DMS79 treated with DMSO at 0.1 percent for 48 hours (cell line): Measurements from ENCODE around the gene MAN1A1.

Experiments used
- DNase-seq: peaks from one replicate; lab custom pipeline; 2025; lab: John Stamatoyannopoulos, UW

The MAN1A1 gene

DNA sequence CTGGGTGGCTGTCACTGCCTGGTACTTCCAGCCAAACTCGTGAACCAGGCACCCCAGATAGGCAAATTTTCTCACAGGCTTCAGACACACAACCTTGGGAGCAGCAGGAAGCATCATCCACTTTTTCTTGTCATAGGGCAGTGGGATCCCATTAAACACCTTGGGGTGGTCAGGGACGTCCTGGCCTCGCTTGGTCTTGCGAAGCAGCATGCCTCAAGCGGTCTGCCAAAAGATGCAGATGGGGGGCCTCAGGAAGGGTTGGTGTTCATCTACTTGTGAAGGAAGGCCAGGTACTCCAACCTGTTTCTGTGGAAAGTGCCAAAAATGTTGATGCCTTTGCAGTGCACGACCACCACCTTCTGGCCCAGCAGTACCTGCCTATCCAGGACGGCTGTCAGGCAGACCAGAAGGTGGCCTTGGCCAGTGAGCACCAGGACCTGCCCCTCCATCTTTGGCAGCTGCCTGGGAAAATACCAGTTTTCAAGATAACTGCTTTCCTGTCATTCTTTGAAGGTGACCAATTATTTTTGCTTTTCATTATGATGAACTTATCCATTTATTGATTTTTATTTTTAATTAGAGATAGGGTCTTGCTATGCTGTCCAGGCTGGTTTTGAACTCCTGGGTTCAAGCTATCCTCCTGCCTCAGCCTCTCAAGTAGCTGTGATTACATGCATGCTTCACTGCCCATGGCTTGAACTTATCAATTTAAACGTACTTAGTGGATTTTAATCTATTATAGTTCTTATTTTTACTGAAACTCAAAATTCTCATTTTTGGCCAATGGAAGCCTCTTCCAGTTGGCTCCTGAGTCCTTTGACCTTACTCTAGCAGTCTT, 80.1 kb downstream of the MAN1A1 start:
- no peak for DNase-seq

DNA sequence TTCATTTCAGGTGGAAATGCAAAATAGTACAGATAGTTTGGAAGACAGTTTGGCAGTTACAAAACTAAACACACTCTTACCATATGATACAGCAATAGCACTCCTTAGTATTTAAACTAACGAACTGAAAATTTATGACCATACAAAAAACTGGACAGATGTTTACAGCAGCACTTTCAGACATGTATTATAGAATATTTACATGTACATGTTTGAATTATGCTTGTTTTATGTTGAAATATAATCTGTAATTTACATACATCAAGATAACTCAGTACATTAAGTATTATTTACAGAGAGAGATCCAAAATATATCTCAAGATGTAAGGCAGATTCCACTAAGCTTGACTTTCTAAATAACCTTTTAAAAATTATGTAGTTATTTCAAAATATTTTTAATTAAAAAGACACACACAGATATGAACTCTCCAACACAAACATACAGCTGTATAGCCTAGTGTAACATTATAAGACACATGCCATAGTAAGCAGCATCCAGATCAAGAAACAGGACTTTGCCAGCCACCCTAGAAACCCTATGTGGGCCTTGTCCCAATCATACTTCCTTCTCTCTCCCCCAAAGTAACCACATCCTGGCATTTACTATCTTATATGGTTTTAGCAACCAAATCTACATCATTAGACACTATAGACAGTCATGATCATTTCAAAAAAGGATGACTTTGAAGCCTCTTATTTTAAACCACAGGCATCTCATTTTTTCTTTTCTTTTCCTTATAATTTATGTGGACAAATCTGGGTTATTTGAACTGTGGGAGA, 82.2 kb downstream of the MAN1A1 start:
- DNase-seq = no peak

GRCh38 chr6:119264854-119265397, 84.6 kb downstream of the MAN1A1 start:
- no peak for DNase-seq

- DNase-seq = no peak
Measured at GRCh38 chr6:119262612-119263011, 86.9 kb downstream of the MAN1A1 start.

DNA sequence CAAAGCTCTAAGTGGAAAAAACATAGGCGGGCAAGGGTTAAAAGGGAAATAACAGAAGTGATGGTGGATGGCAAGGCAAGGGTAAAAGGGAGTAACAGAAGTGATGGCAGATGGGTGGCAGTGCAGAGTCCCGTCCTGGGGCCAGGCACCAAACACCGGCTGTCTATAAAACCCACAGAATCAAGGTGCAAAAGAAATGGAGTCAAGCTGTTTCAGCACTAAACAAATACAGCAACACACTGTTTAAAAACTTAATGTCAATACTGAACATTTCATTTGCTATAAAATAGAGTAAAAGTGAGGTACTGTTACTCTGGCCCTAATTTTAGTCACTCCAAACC, 87.6 kb downstream of the MAN1A1 start:
- DNase-seq = no peak

DNA sequence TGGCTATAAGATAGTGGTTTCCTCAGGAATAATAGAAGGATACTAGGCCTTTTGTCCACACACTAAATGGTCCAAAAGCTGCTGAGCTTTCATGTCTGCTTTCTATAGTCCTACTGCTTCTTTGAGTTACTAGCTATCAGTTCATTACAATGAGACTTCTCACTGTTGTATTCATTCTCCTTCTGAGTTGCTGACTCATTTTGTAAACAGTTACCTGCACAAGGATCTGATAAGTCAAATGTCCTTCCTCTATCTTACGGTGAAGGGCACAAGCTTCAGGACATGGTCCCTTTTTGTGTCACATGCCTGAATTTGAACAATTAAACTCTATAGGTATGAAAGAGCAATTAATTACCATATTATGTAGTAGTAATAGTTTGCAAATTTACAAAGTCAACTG, 90.5 kb downstream of the MAN1A1 start:
- DNase-seq = no peak

- no peak for DNase-seq
Measured at GRCh38 chr6:119257726-119258125, 91.8 kb downstream of the MAN1A1 start.

GRCh38 chr6:119256978-119257462, 92.5 kb downstream of the MAN1A1 start:
- no peak for DNase-seq

GRCh38 chr6:119256392-119256791, 93.2 kb downstream of the MAN1A1 start:
- DNase-seq = no peak

GRCh38 chr6:119255492-119255891, 94.1 kb downstream of the MAN1A1 start:
- no peak for DNase-seq

DNA sequence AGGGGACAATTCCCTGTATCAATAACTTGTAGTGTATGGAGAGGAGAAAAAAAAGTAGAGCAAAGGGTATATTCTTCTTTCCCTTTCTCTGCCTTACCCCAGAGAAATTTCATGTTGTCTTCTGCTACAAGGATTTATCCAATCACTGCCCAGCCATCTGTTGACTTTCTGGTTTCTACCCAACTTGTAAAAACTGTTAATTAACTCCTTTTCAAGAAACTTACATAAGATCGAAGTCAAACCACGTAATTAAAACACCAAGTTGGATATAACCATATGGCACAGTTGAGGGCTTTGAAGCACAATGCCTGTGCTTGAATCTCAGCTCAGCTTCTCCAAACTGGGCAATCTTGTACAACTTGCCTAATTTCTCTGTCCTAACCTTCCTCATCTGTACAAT, 99.5 kb downstream of the MAN1A1 start:
- DNase-seq = no peak

DNA sequence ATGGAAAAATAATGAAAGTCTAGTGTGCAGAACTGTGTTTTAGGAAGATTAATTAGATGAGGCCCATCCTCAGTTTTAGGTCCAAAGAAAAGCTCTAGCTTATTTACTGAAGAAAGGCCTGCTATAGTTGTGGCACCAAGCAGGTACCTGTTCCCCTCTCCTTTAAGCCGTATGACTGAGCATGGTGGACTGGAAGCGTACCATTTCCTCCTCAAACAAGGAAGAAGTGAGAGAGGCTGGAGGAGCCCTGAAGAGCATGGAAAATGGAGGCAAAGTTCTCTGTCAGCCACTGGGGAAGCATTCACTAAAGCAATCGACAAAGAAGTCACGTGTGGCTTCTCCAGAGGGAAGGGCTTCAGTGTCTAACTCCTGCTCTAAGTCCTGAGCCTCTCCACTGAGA, 100.2 kb downstream of the MAN1A1 start:
- DNase-seq = no peak

GRCh38 chr6:119247504-119247903, 102.1 kb downstream of the MAN1A1 start:
- no peak for DNase-seq

GRCh38 chr6:119243657-119244056, 105.9 kb downstream of the MAN1A1 start:
- no peak for DNase-seq

- no peak for DNase-seq
Measured at GRCh38 chr6:119243037-119243436, 106.5 kb downstream of the MAN1A1 start.

DNA sequence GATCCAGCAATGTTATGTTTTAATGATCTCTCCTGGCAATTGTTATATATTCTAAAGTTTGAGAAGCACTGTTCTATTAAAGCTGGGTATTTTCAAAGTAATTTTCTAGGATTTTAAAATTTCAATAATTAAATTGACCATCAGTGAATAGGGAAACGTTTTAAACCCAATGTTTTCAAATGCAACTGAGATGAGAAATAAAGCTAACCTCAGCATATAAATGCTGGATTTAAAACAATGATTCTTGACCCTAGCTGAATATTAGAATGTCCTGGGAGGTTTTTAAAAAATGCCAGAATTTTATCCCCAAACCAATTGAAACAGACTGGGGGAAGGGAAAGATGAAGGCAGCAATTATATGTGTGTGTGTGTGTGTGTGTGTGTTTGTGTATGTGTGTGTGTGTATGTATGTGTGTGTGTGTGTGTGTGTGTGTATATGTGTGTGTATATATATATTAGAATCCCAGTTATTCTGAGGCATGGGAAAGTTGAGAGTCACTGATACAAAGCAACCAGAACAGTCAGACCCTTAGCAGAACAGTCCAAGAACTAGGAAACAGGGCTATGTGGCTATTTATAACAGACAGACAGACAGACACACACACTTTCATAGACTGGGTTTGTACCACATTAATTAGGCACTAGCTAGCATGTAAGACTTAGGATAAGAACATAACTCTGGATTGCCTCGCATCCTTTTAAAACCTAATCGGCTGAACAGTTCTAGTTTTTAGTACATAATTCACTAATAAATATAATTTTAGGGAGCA, 107.8 kb downstream of the MAN1A1 start:
- DNase-seq = no peak

DNA sequence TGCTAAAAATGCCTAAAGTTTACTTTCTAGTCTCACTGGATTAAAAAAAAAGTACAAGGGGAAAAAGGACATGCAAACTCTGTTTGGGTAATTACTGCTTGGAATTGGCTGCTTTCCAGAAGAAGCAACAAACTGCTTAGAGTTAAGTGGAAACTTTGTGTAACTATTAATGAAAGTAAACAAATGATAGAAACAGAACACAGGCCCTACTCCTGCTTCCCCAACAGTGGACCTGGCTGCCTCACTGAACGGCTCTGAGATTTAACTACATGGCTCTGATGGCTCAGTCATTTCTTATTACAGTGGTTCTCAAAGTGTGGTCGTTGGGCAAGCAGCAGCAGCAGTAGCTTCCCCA, 108.5 kb downstream of the MAN1A1 start:
- no peak for DNase-seq

- no peak for DNase-seq
Measured at GRCh38 chr6:119240257-119241110, 109.1 kb downstream of the MAN1A1 start.

DNA sequence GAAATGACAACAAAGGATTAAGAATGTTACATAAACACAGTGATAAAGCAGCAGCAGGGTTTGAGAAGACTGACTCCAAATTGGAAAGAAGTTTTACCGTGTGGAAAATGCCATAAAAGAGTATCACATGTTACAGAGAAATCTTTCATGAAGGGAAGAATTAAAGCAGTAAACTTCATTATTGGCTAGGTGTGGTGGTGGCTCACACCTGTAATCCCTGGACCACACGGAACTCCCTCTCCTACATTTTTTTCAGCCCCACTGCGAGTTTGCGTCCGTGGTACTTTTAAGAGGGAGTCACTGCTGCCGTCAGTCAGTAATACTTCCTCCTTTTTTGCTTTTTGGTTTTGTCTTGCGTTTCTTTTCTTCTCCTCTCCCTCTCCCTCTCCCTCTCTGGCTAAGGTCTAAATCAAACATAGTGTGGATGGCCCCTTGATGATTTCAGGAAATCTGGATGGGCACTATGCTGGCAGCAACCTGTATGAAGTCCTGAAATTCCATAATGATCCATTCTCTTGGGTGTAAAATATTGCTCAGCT, 112.3 kb downstream of the MAN1A1 start:
- DNase-seq = no peak

DNA sequence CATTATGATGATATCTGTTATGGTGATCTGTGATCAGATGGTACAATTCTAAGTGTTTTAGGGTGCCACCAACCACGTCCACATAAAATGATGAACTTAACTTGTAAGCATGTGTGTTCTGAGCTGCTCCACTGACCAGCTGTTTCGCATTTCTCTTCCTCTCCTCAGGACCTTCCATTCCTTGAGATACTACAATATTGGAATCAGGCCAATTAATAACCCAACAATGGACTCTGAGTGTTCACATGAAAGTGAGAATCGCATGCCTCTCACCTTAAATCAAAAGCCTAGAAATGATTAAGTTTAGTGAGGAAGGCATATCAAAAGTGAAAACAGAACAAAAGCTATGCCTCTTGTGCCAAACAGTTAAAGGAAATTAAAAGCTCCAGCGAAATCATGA, 114.6 kb downstream of the MAN1A1 start:
- no peak for DNase-seq

GRCh38 chr6:119234457-119234856, 115.1 kb downstream of the MAN1A1 start:
- DNase-seq = no peak
